GM19351 (cell line): ENCODE results near the gene CYB561D1.

Experiments used
- ATAC-seq: cut with Tn5 transposase; IDR thresholded peaks from one replicate; pipeline ENCODE4 v1.9.1; 2021; ENCODE audit warnings: mild to moderate bottlenecking, moderate library complexity; ENCODE audit not compliant: unreplicated experiment

The CYB561D1 gene

DNA sequence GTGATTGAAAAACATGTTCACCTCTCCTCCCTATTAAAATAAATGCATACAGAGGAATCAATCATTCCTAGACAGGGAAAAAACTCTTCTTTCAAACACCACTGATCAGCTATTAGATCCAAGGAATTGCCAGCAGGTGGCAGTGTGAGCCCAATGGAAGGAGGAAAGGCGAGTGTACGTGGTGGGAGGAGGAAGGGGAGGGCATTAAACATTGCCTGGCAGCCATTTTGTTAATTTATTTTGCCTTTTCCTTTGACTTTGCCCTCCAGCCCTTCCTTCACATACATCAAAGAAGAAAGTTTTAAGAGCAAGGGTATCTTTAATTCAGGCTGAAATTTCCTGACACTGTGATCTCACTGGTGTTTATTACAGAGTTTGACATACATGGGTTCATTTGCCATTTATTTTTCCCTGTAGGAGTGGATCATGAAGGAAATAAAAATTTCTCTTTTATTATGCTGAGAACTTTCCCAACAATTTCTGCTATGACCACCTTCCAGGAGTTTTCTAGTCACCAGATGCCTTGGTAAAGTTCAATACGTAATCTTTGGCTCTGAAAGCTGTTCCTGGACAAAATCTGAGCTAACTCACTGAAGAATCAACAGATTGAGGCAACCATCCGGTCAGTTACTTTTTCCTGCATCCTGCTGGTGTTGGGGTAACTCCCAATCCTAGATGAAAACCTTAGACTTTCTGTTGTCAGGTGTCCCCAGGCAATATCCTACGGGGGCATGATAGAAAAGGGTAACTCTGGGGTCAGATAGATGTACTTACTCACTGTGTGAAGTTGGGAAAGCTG, 52.6 kb downstream of the CYB561D1 start:
- peak; percentile 33 for ATAC-seq

- no peak for ATAC-seq
Measured at GRCh38 chr1:109547463-109548320, 53.8 kb downstream of the CYB561D1 start.

DNA sequence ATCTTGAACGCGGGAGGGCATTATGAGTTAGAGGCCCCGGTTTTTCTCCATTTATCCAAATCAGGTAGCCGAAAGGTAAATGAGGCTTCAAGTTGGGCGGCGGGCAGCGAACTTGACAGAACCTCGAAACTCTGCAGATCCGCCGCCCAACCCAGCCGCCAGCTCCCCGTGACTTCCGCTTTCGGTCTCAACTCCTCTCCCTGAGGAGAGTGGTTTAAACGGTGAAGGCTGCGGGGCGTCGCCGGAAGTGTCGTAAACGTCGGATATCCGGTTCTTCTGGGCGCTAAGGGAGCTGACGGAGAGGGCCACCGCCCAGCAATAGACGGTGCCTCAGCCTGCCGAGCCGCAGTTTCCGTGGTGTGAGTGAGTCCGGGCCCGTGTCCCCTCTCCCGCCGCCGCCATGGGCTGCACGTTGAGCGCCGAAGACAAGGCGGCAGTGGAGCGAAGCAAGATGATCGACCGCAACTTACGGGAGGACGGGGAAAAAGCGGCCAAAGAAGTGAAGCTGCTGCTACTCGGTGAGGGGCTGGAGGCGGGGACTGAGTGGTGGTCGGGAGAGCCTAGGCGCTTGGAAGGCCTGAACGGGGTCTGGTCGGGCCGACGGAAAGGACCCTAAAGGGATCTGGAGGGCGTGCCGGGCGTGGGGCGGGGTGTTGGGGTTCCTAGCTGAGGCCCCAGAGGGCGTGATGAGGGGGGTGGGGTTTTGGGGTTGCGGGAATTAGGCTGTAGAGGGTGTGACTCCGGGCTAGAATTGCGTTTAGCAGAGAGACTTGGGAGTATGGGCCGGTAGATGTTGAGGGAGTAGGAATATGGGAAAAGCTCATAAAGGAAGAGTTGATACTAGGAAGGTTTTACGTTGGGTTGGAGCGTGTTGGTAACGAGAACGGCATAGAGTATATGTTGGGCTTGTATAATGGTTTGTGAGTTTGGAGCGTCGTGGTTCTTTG, 54.7 kb downstream of the CYB561D1 start, which contains the start of gene GNAI3:
Gene GNAI3, plus strand, starts transcription at position 295 of the 947 bp plus-strand sequence. Its CDS starts 106 bp downstream, at position 401.
- peak; percentile 91 for ATAC-seq
